Common myeloid progenitor, CD34-positive (primary cell): ENCODE data around the gene DBET.
"Not testable (repeated sequence)": the region's sequence is repeated elsewhere in the genome, so short reads cannot be mapped to it uniquely, and the experiment has no call there.

Experiments
- CTCF ChIA-PET: fragments of 350-600 bp; sonication (Branson Sonifier 250); formaldehyde crosslinking; loops from one replicate; lab custom pipeline; 2021; ENCODE audit warnings: antibody characterized with exemption; lab: Charles Lee
- POLR2A ChIA-PET: fragments of 350-600 bp; sonication (Branson Sonifier 250); formaldehyde crosslinking; loops from one replicate; lab custom pipeline; 2021; ENCODE audit warnings: antibody characterized with exemption; lab: Charles Lee
- DNase-seq, 3 donors: peaks; one replicate each; pipeline versions ENCODE4 v3.0.0 to v3.0.0-alpha.2; 2013
- H3K27ac ChIP-seq, 2 experiments: 1 replicate in 1 of 2; 2 replicates in 1 of 2; pipeline ENCODE4 v1.7.0; 2013; ENCODE audit warnings: inconsistent platforms in 2 of 2, low read length in 2 of 2, mild to moderate bottlenecking in 2 of 2, low read depth in 1 of 2, moderate library complexity in 1 of 2; ENCODE audit not compliant: severe bottlenecking in 2 of 2, insufficient read depth in 1 of 2, poor library complexity in 1 of 2
- H3K27me3 ChIP-seq, 5 experiments: replicated peaks in 2 of 5; 1 replicate in 3 of 5; 2 replicates in 2 of 5; pipeline versions ENCODE4 v1.6.1 to v1.7.0; 2013; ENCODE audit warnings: low read length in 4 of 5, mild to moderate bottlenecking in 2 of 5, moderate library complexity in 2 of 5, inconsistent platforms in 1 of 5; ENCODE audit not compliant: insufficient read depth in 5 of 5, control insufficient read depth in 4 of 5
- H3K36me3 ChIP-seq, 4 experiments: 1 replicate in 2 of 4; 2 replicates in 2 of 4; pipeline versions ENCODE4 v1.6.1 to v1.7.0; 2013; ENCODE audit warnings: low read length in 3 of 4, control low read depth in 1 of 4, mild to moderate bottlenecking in 1 of 4; ENCODE audit not compliant: control insufficient read depth in 4 of 4, insufficient read depth in 4 of 4
- H3K4me1 ChIP-seq, 4 experiments: 1 replicate in 3 of 4; 2 replicates in 1 of 4; pipeline versions ENCODE4 v1.6.1 to v1.7.1; 2013; ENCODE audit warnings: low read length in 3 of 4, mild to moderate bottlenecking in 3 of 4, control low read depth in 1 of 4, inconsistent platforms in 1 of 4, moderate library complexity in 1 of 4; ENCODE audit not compliant: control insufficient read depth in 4 of 4, insufficient read depth in 4 of 4; ENCODE audit errors: control extremely low read depth in 1 of 4
- H3K4me3 ChIP-seq, 7 experiments: 1 replicate in 4 of 7; 2 replicates in 3 of 7; pipeline versions ENCODE4 v1.5.1 to v1.7.0; 2013; ENCODE audit warnings: mild to moderate bottlenecking in 7 of 7, low read length in 6 of 7, moderate library complexity in 6 of 7, inconsistent platforms in 2 of 7, low read depth in 2 of 7, control low read depth in 1 of 7; ENCODE audit not compliant: insufficient read depth in 4 of 7, control insufficient read depth in 1 of 7; ENCODE audit errors: extremely low read depth in 1 of 7
- H3K9me3 ChIP-seq, 5 experiments: 1 replicate in 4 of 5; 2 replicates in 1 of 5; pipeline versions ENCODE4 v1.6.1 to v1.7.1; 2013; ENCODE audit warnings: low read length in 4 of 5, mild to moderate bottlenecking in 2 of 5, inconsistent platforms in 1 of 5, low read depth in 1 of 5, moderate library complexity in 1 of 5; ENCODE audit not compliant: control insufficient read depth in 4 of 5, insufficient read depth in 2 of 5; ENCODE audit errors: control extremely low read depth in 1 of 5
- WGBS: methylation state at CpG from one replicate; pipeline ENCODE4 v1.1.5; 2013; ENCODE audit not compliant: insufficient coverage; 5-methylcytosine and 5-hydroxymethylcytosine counted together

DBET gene

DNA sequence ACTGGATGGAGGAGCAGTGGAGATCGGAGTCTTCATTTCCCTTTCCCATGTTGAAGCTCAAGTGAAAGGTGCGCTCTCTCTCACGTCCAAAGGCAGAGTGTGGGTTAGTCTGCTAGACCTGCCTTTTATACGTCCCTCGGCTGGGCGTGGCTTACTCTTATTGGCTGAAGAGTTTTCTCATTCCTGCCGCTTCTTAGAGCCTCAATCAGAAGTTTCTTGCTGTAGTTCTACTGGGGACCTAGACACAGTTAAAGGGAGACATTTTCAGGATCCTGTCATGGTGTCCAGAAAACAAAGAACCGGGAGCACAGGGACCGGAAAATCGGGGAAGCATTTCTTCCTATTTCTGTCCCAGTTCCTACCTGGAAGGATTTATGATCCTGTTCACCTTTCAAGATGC is 37.1 kb upstream of the DBET start, which contains the start of gene FRG2:
TSS of gene FRG2 (minus strand) at position 101 of the 400 bp plus-strand sequence. CDS start at position 49, 52 bp downstream.
- H3K9me3 ChIP-seq, POLR2A ChIA-PET, H3K36me3 ChIP-seq, DNase-seq, H3K4me3 ChIP-seq, H3K27ac ChIP-seq, CTCF ChIA-PET, H3K4me1 ChIP-seq: not testable (repeated sequence)
- no CpG with 5 or more reads among the region's 10 CpGs for WGBS
- peaks cover 0 to 12% (median 3%) of the 10 kb centered on the region in 5 experiments for H3K27me3 ChIP-seq

GRCh38 chr4:190031264-190031663 is 33.0 kb upstream of the DBET start:
- POLR2A ChIA-PET, result not testable (repeated sequence)

GRCh38 chr4:190037704-190038388 is 26.5 kb upstream of the DBET start:
- DNase-seq, H3K9me3 ChIP-seq, H3K4me1 ChIP-seq, POLR2A ChIA-PET, H3K27ac ChIP-seq, CTCF ChIA-PET, H3K36me3 ChIP-seq: not testable (repeated sequence)
- H3K4me3 ChIP-seq, result peak overlapping the region in 1 of 7 experiments; percentile 46
- WGBS, result no CpG with 5 or more reads among the region's 39 CpGs
- H3K27me3 ChIP-seq, result peaks cover 0 to 13% (median 2%) of the 10 kb centered on the region in 5 experiments

More at GRCh38 chr4:190031264-190031663, 33.0 kb upstream of the DBET start:
- H3K4me3 ChIP-seq, H3K27ac ChIP-seq, DNase-seq, H3K36me3 ChIP-seq, H3K4me1 ChIP-seq, CTCF ChIA-PET, H3K9me3 ChIP-seq: not testable (repeated sequence)
- WGBS, result no CpG with 5 or more reads among the region's 5 CpGs
- H3K27me3 ChIP-seq, result peaks cover 0 to 18% (median 2%) of the 10 kb centered on the region in 5 experiments

DNA sequence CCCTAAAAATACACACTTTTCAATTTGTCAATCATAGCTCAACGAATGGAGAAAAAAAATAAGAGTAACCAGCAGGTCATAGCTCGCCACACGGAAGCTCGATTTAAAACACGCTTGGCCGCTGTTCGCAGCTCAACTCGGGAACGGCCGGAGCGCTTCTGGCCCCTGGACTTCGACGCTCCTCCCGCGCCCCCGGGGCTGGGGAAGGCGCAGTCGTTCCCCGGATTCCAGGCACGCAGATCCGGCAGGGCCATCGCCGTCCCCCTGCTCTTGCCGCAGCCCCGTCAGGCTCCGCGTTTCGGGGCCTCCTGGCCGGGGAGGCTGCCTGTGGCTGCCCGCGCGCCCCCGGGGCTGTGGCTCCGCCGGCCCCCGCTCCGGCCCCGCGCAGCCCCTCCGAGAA is 23.4 kb upstream of the DBET start:
- POLR2A ChIA-PET, DNase-seq, H3K9me3 ChIP-seq, H3K36me3 ChIP-seq, H3K27me3 ChIP-seq, H3K27ac ChIP-seq, H3K4me1 ChIP-seq, H3K4me3 ChIP-seq, CTCF ChIA-PET: not testable (repeated sequence)
- 55% methylated on average over 13 of the region's 40 CpGs for WGBS

- POLR2A ChIA-PET, result not testable (repeated sequence)
Observed at GRCh38 chr4:190047627-190048026, 16.7 kb upstream of the DBET start.

GRCh38 chr4:190049378-190050239 is 14.7 kb upstream of the DBET start:
- H3K4me1 ChIP-seq, H3K36me3 ChIP-seq, H3K27me3 ChIP-seq, H3K27ac ChIP-seq, POLR2A ChIA-PET, DNase-seq, CTCF ChIA-PET, H3K4me3 ChIP-seq, H3K9me3 ChIP-seq: not testable (repeated sequence)
- WGBS, result no CpG with 5 or more reads among the region's 28 CpGs

More at GRCh38 chr4:190047627-190048026, 16.7 kb upstream of the DBET start:
- H3K27me3 ChIP-seq, H3K4me1 ChIP-seq, H3K9me3 ChIP-seq, DNase-seq, H3K27ac ChIP-seq, H3K36me3 ChIP-seq, CTCF ChIA-PET, H3K4me3 ChIP-seq: not testable (repeated sequence)
- no CpG with 5 or more reads among the region's 12 CpGs for WGBS

GRCh38 chr4:190058997-190059396 is 5.3 kb upstream of the DBET start:
- H3K4me3 ChIP-seq, DNase-seq, H3K4me1 ChIP-seq, CTCF ChIA-PET, POLR2A ChIA-PET, H3K36me3 ChIP-seq, H3K27ac ChIP-seq, H3K27me3 ChIP-seq, H3K9me3 ChIP-seq: not testable (repeated sequence)
- WGBS, result no CpG with 5 or more reads among the region's 4 CpGs
